Liver (tissue), 3 donors: Measurements from ENCODE around the gene DUSP10.

Source experiments
- CTCF ChIP-seq: fragments of 150-350 bp; IDR thresholded peaks from 2 replicates; pipeline ENCODE4 v1.5.1; 2017; ENCODE audit warnings: improper control_type of control experiment, low read depth, low read length; ENCODE audit not compliant: missing input control
- EGR1 ChIP-seq, 2 donors: IDR thresholded peaks; 2 replicates each; pipeline ENCODE4 v1.6.1; 2016 to 2018; ENCODE audit warnings: antibody characterized with exemption in 2 of 2, low read depth in 2 of 2
- GABPA ChIP-seq, 2 donors: IDR thresholded peaks in 1 of 2; conservative IDR thresholded peaks in 1 of 2; 2 replicates each; pipeline ENCODE4 v1.6.1; 2016; ENCODE audit warnings: antibody characterized with exemption in 2 of 2, mild to moderate bottlenecking in 1 of 2, moderate library complexity in 1 of 2
- JUND ChIP-seq, 2 donors: IDR thresholded peaks; 2 replicates each; pipeline ENCODE4 v1.6.1; 2016; ENCODE audit warnings: antibody characterized with exemption in 2 of 2
- MAX ChIP-seq: IDR thresholded peaks from 2 replicates; pipeline ENCODE4 v1.6.1; 2016; ENCODE audit warnings: antibody characterized with exemption
- RAD21 ChIP-seq, 2 donors: IDR thresholded peaks; 2 replicates each; pipeline ENCODE4 v1.6.1; 2016; ENCODE audit warnings: antibody characterized with exemption in 2 of 2, mild to moderate bottlenecking in 2 of 2
- TAF1 ChIP-seq: conservative IDR thresholded peaks from 2 replicates; pipeline ENCODE4 v1.6.1; 2016; ENCODE audit warnings: antibody characterized with exemption, mild to moderate bottlenecking
- YY1 ChIP-seq: IDR thresholded peaks from 2 replicates; pipeline ENCODE4 v1.6.1; 2016; ENCODE audit warnings: antibody characterized with exemption, mild to moderate bottlenecking
- ZBTB33 ChIP-seq: IDR thresholded peaks from 2 replicates; pipeline ENCODE4 v1.6.1; 2016; ENCODE audit warnings: antibody characterized with exemption
- donor health status: healthy.
- donor health status: healthy.

- TF ChIP-seq CTCF: no peak
- TF ChIP-seq GABPA (IDR thresholded peaks at IDR 0.05 in 1 of 2, conservative IDR thresholded peaks at IDR 0.05 in 1 of 2): no peak
- TF ChIP-seq YY1: no peak
- TF ChIP-seq JUND (IDR thresholded peaks at IDR 0.05): no peak
- no peak for TF ChIP-seq EGR1 (IDR thresholded peaks at IDR 0.05; ENCODE audit: low read depth in 2 of 2)
- no peak for TF ChIP-seq MAX
- no peak for TF ChIP-seq TAF1
- TF ChIP-seq RAD21 (IDR thresholded peaks at IDR 0.05): peak in 1 of 2 donors; percentile 4
- no peak for TF ChIP-seq ZBTB33
Observed at GRCh38 chr1:221664253-221664652, 77.6 kb downstream of the DUSP10 start.
